T-helper 2 cell (primary cell): Measurements from ENCODE around the gene TNFRSF9.
A peak's percentile ranks its signal among the peaks of the same experiment; 100 is the strongest.
"Not testable (repeated sequence)": the region's sequence is repeated elsewhere in the genome, so short reads cannot be mapped to it uniquely, and the experiment has no call there.

Source experiments
- DNase-seq, 5 experiments: peaks; one replicate each; pipeline versions ENCODE4 v3.0.0 to v3.0.0-alpha.2; 2012 to 2022
- total RNA-seq, 2 donors: gene quantifications; one replicate each; lab custom pipeline; 2026; lab: John Stamatoyannopoulos, UW

TNFRSF9 gene
- total RNA-seq: 8.9 to 14.0 reads per million in 2 donors

DNA sequence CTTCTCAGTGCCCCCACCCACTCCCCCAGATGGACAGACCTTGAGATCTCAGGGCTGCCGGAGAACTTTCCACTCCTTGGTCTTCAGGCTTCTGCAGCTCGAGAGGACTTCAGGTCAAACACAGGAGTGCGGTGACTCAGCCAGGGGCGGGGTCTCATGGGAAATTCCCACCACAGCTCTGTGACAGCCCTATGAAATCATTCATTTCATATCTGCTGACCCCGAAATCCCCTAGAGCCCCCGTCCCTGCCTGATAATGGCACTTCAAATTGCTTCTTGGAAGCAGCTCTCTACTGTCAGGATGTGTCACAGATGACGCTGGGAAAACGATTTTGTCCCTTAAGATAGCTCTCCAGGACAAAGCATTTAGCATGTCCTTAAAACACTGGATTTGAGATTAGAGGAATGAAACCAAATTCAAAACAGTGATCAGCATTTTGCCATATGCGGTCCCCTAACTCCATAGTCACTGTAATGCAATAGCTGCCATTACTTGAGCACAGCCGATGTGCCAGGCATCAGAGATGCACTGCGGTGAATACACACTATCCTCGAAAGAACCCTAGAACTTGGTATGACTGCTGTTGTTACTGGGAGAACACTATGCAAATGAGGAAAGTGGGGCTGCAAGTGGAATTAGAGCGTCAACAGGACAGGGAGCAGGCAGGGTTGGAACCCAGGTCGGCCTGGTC lies at the start of gene TNFRSF9:
TSS of gene TNFRSF9 (minus strand) at position 95 of the 692 bp plus-strand sequence. CDS start 845 bp downstream, outside the sequence.
- DNase-seq: peak; percentile 23 to 69 (median 50)

DNA sequence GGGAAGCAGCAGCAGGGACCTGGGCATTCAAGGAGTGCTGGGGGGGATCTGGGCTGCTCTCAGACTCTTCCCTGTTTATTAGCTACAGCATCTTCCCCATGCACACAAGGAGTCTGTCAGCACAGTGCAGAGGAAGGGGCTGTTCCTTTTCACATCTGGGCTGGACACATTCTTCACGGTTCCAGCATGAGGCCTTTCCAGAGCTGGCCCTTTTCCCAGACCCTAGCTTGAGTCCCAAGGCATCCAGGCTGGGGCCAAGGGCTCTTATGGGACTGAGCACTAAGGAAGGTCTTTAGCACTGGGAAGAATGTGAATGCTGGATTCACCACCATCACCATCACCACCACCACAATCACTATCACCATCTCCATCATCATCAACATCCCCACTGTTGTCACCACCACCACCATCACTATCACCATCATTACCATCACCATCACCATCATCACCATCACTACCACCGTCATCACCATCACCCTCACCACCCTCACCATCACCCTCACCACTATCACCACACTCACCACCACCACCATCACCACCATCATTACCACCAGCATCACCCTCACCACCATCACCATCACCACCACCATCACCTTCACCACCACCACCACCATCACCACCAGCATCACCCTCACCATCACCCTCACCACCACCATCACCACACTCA lies 49.3 kb upstream of the TNFRSF9 start:
- no peak for DNase-seq

DNA sequence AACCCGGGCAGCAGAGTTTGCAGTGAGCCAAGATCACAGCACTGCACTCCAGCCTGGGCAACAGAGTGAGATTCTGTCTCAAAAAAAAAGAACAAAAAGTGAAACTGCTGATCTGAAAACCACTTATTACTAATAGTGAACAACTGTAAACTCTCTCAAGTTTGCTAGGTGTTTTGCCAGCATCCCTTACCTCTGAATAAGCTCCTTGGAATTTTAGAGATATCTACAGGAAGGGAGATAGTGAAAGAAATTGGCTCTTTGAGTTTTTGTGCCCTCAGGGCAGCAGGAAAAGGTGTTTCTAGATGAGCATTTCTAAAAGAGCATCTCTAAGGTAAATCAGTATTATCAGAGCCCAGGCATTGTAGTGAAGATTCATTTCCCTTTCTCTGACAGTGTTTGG lies 47.9 kb upstream of the TNFRSF9 start:
- DNase-seq: no peak

DNA sequence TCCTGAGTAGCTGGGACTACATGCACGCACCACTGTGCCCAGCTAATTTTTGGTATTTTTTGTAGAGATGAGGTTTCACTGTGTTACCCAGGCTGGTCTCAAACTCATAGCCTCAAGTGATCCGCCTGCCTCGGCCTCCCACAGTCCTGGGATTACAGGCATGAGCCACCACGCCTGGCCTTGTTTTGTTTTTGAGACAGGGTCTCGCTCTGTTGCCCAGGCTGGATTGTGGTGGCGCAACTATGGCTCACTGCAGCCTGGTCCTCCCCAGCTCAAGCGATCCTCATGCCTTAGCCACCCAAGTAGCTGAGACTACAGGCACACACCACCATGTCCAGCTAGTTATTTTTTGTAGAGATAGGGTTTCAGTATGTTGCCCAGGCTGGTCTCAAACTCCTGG lies 46.9 kb upstream of the TNFRSF9 start:
- no peak for DNase-seq

DNA sequence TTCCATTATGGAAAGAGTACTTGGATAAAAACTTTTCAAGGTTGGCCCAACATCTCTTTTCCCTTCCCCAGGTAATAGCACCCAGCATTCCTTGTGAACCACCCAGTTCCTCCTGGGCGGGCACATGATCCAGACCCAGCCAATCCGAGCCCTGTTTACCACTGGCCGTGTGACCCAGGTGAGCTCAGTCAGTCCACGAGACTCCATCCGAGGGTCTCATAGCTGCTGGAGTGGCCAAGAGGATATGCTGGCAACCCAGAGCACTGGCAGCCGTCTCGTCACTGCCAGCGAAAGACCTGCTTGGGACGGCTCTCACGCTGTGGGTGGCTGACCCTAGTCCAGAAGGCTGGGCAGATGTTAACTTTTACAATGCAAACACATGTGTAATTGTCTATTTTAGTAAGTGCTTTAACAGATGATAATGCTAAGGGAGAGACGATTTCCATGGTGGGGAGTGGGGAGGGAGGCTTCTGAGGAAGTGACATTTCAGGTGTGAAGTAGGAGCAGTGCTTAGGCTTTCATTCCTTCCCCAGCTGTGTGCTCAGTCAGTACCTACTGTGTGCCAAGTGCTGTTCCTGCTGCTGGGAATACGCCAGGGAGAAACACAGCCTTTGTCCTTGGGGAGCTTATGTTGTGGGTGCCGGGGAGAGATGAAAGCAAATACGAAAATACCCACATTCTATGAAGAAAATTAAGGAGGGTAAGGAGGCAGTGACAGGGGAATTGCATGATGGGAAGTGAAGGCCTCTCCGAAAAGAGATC lies 45.4 kb upstream of the TNFRSF9 start:
- DNase-seq: no peak

DNA sequence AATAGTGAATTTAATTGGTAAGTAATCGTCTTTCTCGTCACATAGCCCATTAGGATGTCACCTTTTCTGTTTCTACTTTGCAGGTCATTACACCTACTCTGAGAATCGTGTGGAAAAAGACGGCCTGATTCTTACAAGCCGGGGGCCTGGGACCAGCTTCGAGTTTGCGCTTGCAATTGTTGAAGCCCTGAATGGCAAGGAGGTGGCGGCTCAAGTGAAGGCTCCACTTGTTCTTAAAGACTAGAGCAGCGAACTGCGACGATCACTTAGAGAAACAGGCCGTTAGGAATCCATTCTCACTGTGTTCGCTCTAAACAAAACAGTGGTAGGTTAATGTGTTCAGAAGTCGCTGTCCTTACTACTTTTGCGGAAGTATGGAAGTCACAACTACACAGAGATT lies 44.2 kb upstream of the TNFRSF9 start:
- no peak for DNase-seq

DNA sequence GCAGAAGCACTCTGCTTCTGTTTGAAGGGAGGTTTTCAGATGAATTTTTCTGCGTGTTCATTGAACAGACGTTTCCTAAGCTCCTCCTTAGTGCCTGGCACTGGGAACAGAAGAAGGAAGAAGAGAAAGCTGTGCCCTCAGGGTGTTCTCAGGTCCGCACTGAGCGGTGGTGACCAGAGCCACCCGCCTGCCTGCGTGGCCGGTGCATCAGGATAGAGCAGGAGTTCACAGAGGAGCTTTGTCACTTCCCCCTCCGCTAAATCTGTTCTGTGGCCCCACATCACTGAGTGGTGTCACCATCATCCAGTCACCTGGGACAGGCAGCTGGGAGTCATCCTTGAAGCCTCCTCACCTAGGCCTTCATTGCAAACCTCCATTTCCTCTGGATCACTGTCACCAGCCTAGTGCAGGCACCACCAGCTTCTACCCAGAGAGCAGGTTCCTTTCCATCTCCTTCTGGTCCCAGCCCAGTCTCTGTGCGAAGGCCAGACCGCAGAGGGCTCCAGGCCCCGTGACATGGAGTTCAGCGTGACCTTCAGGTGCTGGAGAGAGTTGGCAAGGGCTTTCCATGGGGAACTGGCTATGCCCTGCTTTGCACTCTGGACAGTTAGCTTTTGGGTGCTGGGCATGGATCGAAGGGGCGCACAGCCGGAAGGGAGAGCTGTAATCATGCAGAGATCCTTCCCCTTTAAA lies 42.6 kb upstream of the TNFRSF9 start:
- DNase-seq: no peak

DNA sequence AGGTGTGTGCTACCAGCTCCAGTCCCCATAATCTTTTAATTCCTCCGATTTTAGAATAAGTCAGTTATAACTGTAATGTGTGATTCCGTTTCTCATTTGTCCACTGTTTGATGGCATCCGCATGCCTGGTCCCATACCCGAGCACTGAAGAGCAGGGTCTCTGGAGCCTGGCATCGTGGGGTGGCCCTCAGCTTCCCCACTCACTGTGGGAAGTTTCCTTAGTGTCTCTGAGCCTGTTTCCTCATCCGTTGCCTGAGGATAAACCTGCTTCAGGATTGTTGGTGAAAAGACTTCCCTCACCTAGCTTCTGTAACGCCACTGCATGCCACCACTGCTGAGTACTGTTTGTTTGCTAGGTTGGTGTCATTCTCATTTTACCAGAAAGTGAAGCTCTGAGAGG lies 40.3 kb upstream of the TNFRSF9 start:
- no peak for DNase-seq

DNA sequence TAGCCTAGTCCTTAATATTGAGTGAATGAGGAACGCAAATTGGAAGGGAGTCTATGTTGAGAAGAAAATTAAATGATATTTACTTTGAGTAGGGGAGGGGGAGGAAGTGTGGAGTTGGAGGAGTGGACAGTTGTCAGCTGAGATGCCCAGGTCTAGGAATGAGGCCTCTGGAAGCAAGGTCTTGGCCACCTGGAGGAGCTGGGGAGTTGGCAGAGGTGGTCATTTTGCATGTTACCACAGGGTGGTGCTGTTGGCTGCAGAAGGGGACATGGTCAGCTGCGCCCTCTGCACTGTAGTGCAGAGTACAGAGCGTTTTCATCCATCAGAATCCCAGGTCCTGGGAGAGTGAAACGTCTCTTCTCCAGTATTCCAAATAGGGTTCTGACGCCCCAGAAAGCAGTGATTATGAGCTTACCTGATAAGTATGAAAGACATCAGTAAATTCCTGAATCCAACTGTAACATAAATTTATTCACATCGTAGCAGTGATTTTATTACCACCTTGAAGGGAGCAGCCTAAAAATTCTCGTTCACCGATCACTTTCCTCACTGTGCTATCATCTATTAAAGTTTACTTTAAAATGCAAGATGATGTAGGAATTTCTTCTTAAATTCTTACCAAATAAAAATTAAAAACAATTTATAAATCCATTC lies 34.7 kb upstream of the TNFRSF9 start:
- DNase-seq: peak in 2 of 5 experiments; percentile 10 to 37

DNA sequence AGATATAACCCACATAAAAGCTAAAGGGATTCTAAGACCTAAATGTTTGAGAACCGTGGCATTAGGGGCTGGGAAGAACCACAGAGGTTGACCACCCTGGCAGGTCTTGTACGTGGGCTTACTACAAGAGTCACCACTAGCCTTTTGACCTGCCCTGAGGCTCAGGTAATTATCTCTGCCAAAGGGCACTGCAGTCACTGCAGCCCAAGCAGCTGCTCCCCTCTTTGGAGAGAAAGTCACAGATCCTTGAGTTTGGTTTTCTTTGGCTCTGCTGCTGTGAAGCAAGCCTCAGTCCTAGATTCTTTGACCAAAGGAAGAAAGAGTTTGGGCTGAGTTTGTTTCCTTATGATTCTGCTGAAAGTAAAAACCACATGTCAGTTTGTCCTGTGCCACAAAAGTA lies 32.4 kb upstream of the TNFRSF9 start:
- no peak for DNase-seq

DNA sequence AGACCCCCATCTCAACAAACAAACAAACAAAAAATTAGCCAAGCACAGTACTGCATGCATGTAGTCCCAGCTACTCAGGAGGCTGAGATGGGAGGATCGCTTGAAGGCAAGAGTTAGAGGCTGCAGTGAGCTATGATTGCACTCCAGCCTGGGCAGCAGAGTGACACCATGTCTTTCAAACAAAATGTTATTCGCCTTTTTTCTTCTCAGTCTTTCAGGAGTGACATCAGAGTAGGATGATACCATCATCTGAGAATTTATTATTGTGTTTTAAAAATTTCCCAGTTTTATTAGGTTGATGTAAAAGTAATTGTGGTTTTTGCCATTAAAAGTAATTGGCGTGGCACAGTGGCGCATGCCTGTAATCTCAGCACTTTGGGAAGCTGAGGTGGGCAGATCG lies 31.6 kb upstream of the TNFRSF9 start:
- no peak for DNase-seq

DNA sequence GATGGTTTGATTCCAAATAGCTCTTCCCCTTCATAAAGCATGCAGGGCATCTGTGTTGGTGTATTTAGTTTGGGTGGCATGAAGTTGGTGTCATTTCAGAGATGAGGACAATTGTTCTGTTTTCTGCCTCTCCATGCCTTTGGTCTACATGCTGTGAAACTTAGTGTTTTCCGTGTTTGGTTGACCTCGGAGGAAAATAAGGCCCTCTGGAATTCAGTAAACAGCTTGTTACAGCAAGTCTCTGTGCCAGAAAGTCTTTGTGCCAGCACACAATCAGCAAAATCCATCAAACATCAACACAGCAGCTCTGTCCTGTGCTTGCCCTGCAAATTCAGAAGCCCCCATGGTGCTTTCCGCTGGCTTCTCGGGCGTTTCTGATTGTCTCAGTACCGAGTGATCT lies 30.4 kb upstream of the TNFRSF9 start:
- no peak for DNase-seq

DNA sequence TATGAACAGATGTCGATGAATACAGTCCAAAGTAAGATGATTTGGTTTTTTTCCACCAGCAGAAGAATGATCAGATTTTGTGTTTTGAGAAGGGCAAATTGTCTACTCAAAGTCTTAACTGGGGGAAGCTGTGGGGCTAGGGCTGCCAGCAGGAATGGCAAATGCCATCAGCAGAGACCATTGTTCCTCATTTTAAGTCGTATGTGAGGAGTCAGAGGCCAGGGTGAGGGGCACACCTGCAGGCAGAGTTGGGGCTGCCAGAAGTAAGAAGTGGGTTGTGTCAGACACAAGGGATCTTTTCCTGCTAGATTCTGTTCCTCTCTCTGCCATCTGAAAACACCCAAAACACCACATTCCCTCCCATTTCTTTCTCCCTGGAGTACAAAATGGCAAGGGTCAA lies 29.6 kb upstream of the TNFRSF9 start:
- DNase-seq: no peak

DNA sequence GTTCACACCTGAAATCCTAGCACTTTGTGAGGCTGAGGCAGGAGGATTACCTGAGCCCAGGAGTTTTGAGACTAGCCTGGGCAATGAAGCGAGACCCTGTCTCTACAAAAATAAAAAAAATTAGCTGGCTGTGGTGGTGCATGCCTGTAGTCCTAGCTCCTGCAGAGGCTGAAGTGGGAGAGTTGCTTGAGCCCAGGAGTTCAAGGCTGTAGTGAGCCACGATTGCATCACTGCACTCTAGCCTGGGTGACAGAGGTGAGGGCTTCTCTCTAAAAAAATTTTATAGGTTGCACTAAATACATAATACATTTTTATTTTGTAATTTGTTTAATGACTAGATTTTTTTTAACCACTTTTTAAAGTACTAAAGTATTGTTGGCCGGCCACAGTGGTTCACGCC lies 27.0 kb upstream of the TNFRSF9 start:
- no peak for DNase-seq

DNA sequence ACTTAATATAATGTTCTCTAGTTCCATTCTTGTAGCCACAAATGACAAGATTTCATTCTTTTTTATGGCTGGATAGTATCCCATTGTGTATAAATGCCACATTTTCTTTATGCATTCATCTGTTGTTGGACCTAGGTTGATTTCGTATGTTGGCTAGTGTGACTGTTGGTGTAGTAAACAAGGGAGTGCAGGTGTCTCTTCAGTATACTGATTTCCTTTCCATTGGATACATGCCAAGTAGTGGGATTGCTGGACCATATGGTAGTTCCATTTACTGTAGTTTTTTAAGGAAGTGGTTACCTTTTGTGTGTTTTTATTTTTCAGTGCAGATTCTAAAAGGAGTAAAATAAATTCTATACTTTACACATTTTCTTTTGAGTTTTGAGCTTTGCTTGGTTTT lies 26.6 kb upstream of the TNFRSF9 start:
- no peak for DNase-seq

DNA sequence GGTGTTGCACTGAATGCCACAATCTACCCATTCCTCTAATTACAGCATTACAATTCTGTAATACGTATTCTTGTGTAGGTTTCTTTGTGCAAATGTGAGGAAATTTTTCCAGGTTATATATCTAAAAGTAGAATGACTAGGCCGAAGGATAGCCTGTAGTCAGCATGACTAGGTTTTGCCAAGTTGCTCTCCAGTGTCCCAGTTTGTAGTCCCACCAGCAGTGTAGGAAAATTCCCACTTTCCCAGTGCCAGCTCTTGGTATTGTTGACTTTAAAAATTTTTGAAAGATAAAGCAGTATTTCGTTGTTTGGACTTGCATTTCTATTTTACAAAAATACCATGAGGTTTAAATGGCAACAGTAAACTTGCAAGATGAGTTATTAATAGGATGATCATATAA lies 23.8 kb upstream of the TNFRSF9 start:
- no peak for DNase-seq

DNA sequence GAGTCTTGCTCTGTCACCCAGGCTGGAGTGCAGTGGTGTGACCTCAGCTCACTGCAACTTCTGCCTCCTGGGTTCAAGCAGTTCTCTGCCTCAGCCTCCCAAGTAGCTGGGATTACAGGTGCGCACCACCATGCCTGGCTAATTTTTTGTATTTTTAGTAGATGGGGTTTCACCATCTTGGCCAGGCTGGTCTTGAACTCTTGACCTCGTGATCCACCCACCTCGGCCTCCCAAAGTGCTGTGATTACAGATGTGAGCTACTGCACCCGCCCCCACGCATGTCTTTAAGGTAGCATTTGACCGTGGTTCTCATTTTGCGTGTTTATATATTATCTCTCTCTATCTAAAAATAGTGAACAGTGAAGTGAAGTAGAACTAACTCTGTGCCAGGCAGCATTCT lies 23.2 kb upstream of the TNFRSF9 start:
- DNase-seq: not testable (repeated sequence)

DNA sequence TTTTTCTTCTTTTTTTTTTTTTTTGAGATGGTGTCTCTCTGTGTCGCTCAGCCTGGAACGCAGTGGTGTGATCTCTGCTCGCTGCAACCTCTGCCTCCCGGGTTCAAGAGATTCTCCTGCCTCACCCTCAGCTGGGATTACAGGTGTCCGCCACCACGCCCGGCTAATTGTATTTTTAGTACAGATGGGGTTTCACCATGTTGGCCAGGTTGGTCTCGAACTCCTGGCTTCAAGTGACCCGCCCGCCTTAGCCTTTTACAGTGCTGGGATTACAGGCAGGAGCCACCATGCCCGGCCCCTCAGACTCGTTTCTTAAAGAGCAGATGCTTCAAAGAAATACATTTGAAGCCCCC lies 22.7 kb upstream of the TNFRSF9 start:
- not testable (repeated sequence) for DNase-seq

DNA sequence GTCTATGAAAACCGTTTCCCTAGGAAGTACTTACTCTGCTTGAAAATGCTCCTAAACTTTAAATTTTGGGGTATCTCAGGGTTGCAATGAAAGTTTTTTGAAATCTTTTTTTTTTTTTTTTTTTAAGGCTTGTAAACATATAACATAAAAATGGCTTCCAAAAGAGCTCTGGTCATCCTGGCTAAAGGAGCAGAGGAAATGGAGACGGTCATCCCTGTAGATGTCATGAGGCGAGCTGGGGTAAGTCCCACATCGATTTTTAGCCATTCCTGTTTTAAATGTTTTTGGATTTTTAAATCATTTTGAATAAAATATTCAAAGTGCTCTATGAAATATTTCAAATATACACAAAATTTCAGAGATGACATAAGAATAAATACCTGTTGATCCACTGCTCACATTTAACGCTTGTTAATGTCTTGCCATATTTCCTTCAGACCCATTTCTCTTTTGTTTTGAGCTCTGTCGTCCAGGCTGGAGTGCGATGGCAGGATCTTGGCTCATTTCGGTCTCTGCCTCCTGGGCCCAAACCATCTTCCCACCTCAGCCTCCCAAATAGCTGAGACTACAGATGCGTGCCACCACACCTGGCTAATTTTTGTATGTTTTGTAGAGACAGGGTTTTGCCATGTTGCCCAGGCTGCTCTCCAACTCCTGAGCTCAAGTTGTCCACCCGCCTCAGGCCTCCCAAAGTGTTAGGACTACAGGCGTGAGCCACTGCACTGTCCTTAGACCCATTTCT lies 22.2 kb upstream of the TNFRSF9 start:
- DNase-seq: no peak

DNA sequence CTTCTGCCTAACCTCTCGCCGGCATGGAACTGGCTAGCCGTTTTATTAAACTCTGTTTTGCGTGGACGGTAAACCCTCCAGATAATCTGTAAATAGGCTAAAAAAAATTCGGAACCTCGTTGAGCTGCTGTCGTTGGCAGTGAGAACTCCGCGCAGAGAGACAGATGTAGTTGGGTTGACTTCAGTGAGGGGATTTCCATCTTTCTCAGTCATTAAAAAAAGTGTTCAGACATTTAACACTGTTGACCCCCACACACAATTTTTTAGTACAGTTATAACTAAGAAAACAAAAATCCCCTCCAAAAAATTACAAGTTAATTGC lies 21.3 kb upstream of the TNFRSF9 start:
- DNase-seq: peak in 2 of 5 experiments; percentile 46 to 70

DNA sequence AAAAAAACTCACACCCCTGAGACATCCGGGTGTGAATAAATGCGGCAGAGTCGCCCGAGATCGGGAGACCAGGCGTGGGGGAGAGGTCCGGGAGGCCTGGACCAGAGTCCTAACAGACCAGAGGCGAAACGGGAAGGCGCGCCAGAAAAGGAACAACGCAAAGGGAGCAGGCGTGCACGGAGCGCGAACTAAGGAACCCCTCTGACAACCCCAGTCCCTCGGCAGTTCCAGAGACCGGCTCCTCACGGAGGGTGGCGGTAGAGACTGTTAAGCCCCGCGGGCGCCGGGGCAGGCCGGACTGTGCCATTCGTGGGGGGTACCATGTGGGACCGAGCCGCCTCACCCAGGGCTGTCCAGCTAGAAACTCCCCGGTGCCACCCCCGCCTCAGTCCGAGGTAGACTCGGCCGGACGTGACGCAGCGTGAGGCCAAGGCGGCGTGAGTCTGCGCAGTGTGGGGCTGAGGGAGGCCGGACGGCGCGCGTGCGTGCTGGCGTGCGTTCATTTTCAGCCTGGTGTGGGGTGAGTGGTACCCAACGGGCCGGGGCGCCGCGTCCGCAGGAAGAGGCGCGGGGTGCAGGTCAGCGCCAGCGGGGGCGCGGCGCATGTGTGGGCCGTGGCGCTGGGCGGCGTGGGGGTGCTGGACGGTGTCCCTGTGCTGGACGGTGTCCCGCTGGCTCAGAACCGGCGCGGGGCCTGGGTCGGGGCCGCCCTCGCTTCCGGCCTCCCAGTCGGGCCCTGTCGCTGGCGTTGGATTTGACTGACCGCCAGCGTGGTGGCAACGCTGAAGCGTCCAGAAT lies 20.8 kb upstream of the TNFRSF9 start, which contains the start of gene PARK7:
TSS of gene PARK7 (plus strand) at position 496 of the 798 bp plus-strand sequence. CDS start 1,075 bp downstream, outside the sequence.
- peak; percentile 99 to 100 (median 100) for DNase-seq
